Measurements from ENCODE around the gene RBMS3.

DNA sequence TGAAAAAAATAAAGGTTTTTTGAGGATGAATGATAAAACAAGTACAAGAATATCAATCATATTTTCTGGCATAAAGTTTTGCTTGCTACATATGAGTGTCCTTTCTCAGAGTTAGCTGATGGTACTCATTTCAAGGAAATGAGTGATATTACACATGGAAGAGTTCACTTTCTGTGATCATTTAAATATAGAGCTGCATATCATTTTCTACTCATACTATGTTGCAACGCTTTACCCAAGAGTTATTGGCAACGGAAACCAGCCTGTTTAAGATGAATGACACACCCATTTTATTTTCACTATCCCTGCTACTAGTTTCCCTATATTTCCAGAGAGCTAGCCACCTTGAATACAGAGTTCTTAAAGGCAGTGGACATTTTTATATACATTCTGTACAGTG, 35.4 kb upstream of the RBMS3 start:
- TF ChIP-seq, protein P1, sequence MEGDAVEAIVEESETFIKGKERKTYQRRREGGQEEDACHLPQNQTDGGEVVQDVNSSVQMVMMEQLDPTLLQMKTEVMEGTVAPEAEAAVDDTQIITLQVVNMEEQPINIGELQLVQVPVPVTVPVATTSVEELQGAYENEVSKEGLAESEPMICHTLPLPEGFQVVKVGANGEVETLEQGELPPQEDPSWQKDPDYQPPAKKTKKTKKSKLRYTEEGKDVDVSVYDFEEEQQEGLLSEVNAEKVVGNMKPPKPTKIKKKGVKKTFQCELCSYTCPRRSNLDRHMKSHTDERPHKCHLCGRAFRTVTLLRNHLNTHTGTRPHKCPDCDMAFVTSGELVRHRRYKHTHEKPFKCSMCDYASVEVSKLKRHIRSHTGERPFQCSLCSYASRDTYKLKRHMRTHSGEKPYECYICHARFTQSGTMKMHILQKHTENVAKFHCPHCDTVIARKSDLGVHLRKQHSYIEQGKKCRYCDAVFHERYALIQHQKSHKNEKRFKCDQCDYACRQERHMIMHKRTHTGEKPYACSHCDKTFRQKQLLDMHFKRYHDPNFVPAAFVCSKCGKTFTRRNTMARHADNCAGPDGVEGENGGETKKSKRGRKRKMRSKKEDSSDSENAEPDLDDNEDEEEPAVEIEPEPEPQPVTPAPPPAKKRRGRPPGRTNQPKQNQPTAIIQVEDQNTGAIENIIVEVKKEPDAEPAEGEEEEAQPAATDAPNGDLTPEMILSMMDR (IDR thresholded peaks at IDR 0.05): no peak
- no peak for TF ChIP-seq POLR2A (IDR thresholded peaks at IDR 0.05)
